MCF 10A (cell line): ENCODE results near the gene FAT1. TPM values are rescaled to one million over a fixed set of nuclear protein-coding genes. Genes with fewer than 3 reads are reported as not detected.
A peak's percentile ranks its signal among the peaks of the same experiment; 100 is the strongest.

ENCODE experiments used
- BruUV-seq: library from RNA; stranded (reverse); fragments of 400-500 nt; replicated peaks from 2 replicates; lab custom pipeline; 2021; lab: Mats Ljungman, UMichigan
- CTCF ChIA-PET: fragments of 300-600 bp; sonication (Branson Sonifier 250); formaldehyde crosslinking; extraction: SDS; loops from one replicate; lab custom pipeline; 2021; ENCODE audit warnings: antibody characterized with exemption, inconsistent platforms; lab: Yijun Ruan, JAX
- POLR2A ChIA-PET: fragments of 300-600, 350-650 bp; sonication (Branson Sonifier 250); formaldehyde crosslinking; extraction: SDS; loops from one replicate; lab custom pipeline; 2020; ENCODE audit warnings: antibody characterized with exemption, inconsistent platforms; lab: Yijun Ruan, JAX
- DNase-seq: peaks from one replicate; pipeline ENCODE4 v3.0.0-alpha.2; 2018; ENCODE audit not compliant: unreplicated experiment
- H3K27ac Mint-ChIP-seq: one replicate; pipeline ENCODE4 v1.8.0; 2022; ENCODE audit warnings: mild to moderate bottlenecking, low read depth, mixed read lengths; ENCODE audit not compliant: unreplicated experiment
- H3K27me3 Mint-ChIP-seq: one replicate; pipeline ENCODE4 v1.8.0; 2022; ENCODE audit warnings: mixed read lengths; ENCODE audit not compliant: insufficient read depth, unreplicated experiment
- H3K36me3 Mint-ChIP-seq: one replicate; pipeline ENCODE4 v1.8.0; 2022; ENCODE audit warnings: mild to moderate bottlenecking, moderate library complexity, mixed read lengths; ENCODE audit not compliant: insufficient read depth, unreplicated experiment
- H3K4me1 Mint-ChIP-seq: one replicate; pipeline ENCODE4 v1.8.0; 2022; ENCODE audit warnings: mixed read lengths; ENCODE audit not compliant: insufficient read depth, unreplicated experiment
- H3K4me3 Mint-ChIP-seq: one replicate; pipeline ENCODE4 v1.8.0; 2022; ENCODE audit warnings: mild to moderate bottlenecking, moderate library complexity, mixed read lengths; ENCODE audit not compliant: unreplicated experiment
- H3K9me3 Mint-ChIP-seq: one replicate; pipeline ENCODE4 v1.8.0; 2022; ENCODE audit warnings: mixed read lengths; ENCODE audit not compliant: unreplicated experiment
- CTCF ChIP-seq: fragments of 200-600 bp; IDR thresholded peaks from one replicate; pipeline ENCODE4 v1.8.0; 2022; ENCODE audit warnings: antibody characterized with exemption, mild to moderate bottlenecking; ENCODE audit not compliant: unreplicated experiment
- intact Hi-C: fragments of 100-400 bp; cut with micrococcal nuclease; formaldehyde crosslinking; loops from 2 replicates; pipeline ENCODE4 v1.14.1; 2022
- total RNA-seq: library from RNA; stranded (reverse); gene quantifications from 2 replicates; pipeline ENCODE4 v1.2.3, GENCODE V29; 2022

Gene FAT1
- total RNA-seq, 1 experiment from 2014 or later, result 165 TPM

DNA sequence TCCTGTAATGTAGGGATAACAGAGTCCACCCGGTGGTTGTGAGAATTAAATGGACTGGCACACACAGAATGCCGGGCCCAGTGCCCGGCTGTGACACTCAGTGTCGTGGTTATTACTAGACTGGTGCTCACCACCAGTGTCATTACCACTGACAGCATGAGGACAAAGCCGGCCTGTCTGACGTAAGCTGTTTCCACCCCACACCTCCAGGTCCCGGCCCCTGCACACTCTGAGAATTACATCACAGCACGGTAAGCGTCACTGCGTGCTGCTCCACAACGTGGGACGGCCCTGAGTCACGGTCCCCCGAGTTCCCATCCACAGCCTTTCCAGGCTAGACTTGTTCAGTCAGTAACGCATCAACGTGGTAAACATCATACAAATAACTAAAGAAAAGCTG lies 22.9 kb downstream of the FAT1 start:
- H3K4me1 Mint-ChIP-seq, result peaks cover 46% of the 10 kb centered on the region
- POLR2A ChIA-PET, result interaction anchor here (0.8 to 1.1 kb wide), 3 partner anchors 9 to 24 kb away, joined by 3 to 4 read pairs (median 3); no protein-coding TSS in a partner anchor
- DNase-seq, result no peak
- peak overlapping the region; percentile 52 for H3K4me3 Mint-ChIP-seq
- BruUV-seq, result no TSS peak
- no peaks in the 10 kb centered on the region for H3K27me3 Mint-ChIP-seq
- CTCF ChIA-PET, result interaction anchor here (0.7 to 1.4 kb wide), 3 partner anchors 14 to 31 kb away, joined by 3 read pairs; no protein-coding TSS in a partner anchor
- H3K36me3 Mint-ChIP-seq, result peaks cover 56% of the 10 kb centered on the region
- peak overlapping the region; percentile 88 for H3K27ac Mint-ChIP-seq
- H3K9me3 Mint-ChIP-seq, result no peaks in the 10 kb centered on the region
- intact Hi-C loops, result no loop called here
- TF ChIP-seq CTCF, result no peak

DNA sequence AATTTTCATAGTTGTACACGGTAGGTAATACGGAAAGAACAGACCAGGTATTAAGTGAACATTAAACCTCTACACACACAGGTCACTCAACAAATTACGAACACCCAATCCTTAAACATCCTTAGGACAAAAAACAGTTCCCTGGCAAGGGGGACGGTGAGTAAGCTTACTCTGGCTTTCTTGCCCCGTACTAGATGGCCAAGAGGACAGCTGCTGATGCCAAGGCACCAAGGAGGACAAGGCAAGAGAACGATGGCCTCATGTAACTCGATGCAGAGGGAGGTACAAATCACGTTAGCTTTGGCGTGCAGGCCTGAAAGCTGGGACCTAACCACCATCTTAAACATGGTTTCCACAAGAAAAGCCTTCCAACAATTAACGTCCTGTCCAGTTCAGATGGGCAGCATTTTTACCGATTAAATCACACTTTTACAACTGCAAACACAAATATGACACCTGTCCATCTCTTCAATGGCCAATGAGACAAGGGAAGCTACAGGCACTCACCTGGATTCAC lies 23.7 kb downstream of the FAT1 start:
- Mint-ChIP-seq H3K9me3 (no peaks in the 10 kb centered on the region), H3K4me1 (peaks cover 46% of the 10 kb centered on the region), H3K36me3 (peaks cover 56% of the 10 kb centered on the region), H3K27ac (peak overlapping the region; percentile 88), H3K27me3 (no peaks in the 10 kb centered on the region), H3K4me3 (no peak overlapping the region)
- POLR2A ChIA-PET, result interaction anchor here (0.6 to 1.2 kb wide), 4 partner anchors 8 to 753 kb away, joined by 3 to 6 read pairs (median 4); no protein-coding TSS in a partner anchor
- intact Hi-C loops, result no loop called here
- DNase-seq, result no peak
- TF ChIP-seq CTCF, result no peak
- no TSS peak for BruUV-seq
- CTCF ChIA-PET, result interaction anchor here (0.5 to 1.4 kb wide), 4 partner anchors 15 to 30 kb away, joined by 3 read pairs; no protein-coding TSS in a partner anchor

- Mint-ChIP-seq H3K36me3 (peaks cover 54% of the 10 kb centered on the region), H3K4me1 (peaks cover 46% of the 10 kb centered on the region), H3K27me3 (no peaks in the 10 kb centered on the region), H3K27ac (peak overlapping the region; percentile 88), H3K4me3 (no peak overlapping the region), H3K9me3 (no peaks in the 10 kb centered on the region)
- no peak for TF ChIP-seq CTCF
- DNase-seq, result peak; percentile 62
- ChIA-PET CTCF (interaction anchor here (0.5 kb wide), 1 partner anchor 20 kb away, joined by 3 read pairs; no protein-coding TSS in a partner anchor), POLR2A (interaction anchor here (0.6 to 2.9 kb wide), 4 partner anchors 14 to 754 kb away, joined by 3 to 11 read pairs (median 5); no protein-coding TSS in a partner anchor)
- BruUV-seq, result no TSS peak
- intact Hi-C loops, result no loop called here
Measured at GRCh38 chr4:186699298-186699697, 24.4 kb downstream of the FAT1 start.

GRCh38 chr4:186698525-186698924 lies 25.1 kb downstream of the FAT1 start:
- TF ChIP-seq CTCF, result no peak
- CTCF ChIA-PET, result interaction anchor here (1.1 to 2.5 kb wide), 2 partner anchors 12 to 29 kb away, joined by 3 to 7 read pairs; no protein-coding TSS in a partner anchor
- Mint-ChIP-seq H3K9me3 (no peaks in the 10 kb centered on the region), H3K27ac (no peak overlapping the region), H3K4me1 (peaks cover 48% of the 10 kb centered on the region), H3K4me3 (no peak overlapping the region), H3K36me3 (peaks cover 46% of the 10 kb centered on the region), H3K27me3 (no peaks in the 10 kb centered on the region)
- intact Hi-C loops, result no loop called here
- DNase-seq, result no peak
- POLR2A ChIA-PET, result interaction anchor here (2.9 kb wide), 1 partner anchor 13 kb away, joined by 11 read pairs; no protein-coding TSS in a partner anchor
- no TSS peak for BruUV-seq
